ENCODE measurements around the gene CPNE4.

The CPNE4 gene

DNA sequence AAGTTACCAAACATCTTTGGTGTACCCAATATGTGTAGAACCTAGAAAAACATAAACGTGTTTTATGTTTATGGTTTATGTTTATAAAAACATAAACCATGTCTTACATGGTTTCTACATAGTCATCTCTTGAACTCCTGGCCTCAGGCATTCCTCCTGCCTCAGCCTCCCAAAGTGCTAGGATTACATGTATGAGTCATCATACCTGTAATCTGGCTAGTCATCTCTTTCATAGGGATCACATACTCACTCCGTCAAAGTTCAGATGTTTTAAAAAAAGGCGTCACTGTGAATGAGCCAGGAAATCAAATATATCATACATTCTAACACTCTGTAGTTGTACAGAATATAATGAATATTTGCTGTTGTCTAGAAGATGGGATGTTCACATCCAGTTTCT lies 178.6 kb downstream of the CPNE4 start:
- no peak for DNase-seq

DNA sequence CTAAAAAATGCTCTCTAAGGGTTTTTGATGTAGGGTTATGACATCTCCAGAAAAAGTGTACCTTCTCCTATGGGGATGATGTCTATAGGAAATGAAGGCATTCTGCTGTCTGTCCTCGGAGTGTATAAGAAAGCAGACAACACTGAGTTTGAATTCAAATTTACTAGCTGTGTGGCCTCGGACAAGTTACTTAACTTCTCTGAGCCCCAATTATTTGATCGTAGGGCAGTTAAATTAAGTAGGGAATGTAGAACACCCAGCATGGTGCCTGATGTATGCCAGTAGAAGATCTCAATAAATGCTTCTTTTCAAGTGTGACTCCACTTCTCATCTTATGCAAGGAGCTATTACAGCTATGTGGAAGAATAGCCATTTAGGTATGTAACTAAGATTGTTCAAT lies 184.6 kb downstream of the CPNE4 start:
- DNase-seq = no peak

DNA sequence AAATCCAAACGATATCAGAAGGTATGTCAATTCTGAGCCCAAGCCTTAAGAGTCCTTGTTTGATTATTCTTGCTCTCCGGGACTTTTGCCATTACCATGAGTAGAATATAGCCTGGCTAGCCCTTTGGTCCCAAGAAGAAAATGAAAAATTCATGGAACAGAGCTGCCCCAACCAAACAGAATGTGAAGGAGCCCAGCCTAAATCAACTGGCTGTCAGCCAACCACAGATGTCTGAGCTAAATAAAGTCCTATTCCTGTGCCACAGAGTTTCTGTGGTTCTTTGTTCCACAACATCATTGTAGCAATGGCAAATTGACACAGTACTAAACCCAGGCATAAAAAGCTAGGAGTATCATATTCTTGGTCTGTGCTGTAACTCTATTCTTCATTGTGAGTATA lies 185.2 kb downstream of the CPNE4 start:
- no peak for DNase-seq

DNA sequence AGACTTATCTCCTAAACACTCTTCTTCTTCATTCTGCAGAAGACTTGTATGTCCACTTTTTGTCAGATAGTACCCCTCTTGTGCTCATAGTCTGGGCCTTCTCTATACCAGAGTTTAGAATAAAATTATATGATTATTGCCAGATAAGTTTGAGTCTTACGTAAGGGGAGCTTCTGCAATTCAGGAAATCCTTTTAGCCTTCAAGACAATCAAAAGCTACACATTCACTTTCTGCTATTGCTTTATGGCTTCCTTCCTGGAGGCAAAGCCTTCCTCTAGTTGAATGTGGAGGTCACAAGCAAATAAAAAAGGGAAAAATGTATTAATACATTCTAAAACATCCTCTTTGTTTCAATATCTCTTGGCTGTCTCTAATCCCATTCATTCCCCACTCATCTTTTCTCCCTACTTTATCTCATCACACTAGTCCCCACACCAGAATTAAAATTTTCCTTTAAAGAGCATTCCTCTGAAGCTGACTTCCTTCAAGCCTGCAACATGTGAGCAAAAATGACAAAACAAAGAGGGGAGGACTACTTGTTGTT lies 186.8 kb downstream of the CPNE4 start:
- DNase-seq = no peak

DNA sequence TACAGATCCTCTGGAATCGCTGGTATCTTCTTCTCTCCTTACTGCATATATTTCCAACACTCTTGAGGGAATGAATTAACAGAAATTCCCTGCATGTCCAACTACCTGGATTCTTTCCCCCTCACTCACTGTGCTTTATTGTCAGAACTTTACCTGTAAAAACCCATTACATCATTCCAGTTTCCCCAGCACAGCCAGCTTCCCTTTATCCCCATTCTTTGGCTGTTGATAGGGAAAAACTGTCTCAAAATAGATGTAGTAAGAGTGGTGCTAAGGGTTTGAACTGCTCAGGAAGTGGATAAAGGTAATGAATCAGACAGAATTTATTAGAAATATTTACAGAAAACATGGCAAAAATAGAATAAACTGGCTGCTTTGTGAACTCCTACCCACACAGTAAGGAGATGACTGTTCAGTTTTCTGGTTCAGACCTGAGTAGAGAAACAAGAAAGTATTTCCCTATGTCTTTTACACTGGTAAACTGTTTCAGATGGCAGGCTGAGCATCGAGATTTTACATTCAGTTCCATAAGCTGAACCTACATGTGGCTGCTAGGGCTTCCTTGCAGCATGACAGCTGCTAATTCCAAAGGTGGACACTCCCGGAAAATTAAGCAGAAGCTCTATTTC lies 188.4 kb downstream of the CPNE4 start:
- no peak for DNase-seq

DNA sequence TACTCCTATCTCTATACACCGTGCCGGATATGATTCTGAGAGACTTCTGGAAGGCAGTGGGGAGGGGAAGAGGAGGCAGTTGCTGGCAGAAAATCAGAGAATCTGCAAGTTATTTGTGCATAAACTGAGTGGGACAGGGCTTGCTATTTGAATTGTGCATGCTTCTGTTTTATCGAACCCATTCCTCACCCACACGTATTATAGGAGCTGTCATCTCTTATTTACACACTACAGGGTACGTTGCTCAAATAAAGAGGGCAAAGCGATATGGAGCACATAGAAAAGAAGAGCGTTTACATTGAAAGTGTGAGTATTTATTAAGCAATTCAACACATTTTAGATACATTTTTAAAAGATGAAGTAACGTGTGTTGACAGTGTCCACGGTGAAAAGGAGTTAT lies 191.6 kb downstream of the CPNE4 start:
- no peak for DNase-seq

DNA sequence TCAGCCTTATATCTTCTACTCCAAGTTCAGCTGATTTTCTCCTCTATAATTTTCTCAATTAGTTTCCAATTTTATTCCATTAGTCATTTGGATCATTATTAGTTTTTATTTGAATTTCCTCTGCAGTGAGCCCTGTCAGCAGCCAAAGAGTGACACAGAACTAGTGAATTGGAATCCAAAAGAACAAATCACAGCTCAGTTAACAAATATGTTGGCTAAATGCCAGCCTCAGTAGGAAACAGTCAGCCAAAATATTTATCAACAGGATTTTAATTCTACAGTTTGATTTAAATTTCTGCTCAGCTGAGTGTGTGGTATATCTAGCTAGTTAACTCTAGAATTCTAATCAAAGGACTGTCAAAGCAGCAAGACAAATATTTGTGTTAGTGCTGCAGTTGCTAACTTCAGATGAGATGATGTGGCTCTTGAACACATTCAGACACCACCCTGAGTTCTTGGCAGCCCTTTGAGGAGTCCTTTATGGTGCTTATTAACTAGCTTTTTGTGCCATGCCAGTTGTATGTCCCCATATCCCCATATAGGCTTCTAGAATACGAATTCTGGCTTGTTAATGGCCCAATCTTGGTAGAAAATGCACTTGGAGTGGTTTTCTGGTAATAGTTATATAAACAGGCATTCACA lies 194.5 kb downstream of the CPNE4 start:
- DNase-seq = no peak

DNA sequence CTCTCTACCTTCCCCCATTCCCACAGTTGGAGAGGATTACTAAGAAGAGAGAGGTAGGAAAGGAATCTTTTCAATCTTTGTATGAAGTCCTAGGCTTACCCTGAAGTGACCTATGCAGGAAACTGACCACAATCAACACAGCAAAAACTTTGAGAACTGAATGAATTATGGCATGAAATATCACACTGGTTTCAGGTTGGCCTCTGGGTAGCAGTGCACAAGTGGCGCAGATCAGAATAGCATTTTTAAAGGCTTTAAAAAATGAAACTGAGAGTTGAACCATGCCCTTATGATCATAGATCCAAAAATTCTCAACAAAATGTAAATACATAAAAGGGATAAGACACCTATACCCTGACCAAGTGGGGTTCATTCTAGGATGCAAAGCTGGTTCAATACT lies 198.9 kb downstream of the CPNE4 start:
- no peak for DNase-seq

DNA sequence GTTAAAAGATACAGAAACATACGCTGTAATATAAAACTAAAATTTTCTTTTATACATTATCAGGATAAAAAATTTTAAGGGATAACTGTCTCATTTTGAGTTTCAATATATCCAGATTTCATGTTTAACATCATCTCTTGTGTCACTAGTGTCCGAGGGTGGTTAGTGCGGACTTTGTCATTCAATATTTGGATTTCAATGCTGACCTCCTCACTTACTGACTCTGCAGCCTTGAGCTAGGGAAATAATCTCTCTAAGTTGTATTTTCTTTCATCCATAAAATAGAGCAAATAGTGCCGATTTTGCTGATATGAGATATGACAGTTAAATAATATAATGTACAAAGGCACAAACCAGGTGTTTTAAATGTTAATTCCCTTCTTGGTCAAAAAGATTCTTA lies 203.2 kb downstream of the CPNE4 start:
- DNase-seq = no peak

DNA sequence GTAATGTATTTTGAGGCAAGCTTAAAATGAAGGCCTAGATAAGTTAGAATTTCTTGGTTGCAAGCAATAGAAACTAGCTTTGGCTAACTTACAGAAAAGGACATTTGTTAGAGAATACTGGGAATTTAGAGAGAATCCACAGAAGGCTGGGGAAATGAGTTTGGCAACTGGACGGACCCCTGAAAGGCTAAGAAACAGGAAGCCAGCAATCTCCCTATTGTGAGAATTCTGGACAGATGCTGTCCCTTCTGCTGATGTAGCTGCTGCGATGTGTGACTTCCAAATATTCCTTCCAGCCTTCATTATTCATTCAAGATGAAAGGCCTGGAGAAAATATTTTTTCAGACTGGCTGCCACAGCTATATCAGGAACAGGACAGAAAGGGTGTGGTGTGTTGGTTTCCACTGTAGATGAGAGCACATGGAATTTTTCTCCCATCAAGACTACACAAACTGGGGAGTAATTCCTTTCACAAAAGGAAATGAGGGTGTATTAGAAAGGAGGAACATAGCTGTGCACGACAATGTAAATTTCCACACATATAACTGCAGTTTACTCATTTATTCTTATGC lies 213.5 kb downstream of the CPNE4 start:
- no peak for DNase-seq

DNA sequence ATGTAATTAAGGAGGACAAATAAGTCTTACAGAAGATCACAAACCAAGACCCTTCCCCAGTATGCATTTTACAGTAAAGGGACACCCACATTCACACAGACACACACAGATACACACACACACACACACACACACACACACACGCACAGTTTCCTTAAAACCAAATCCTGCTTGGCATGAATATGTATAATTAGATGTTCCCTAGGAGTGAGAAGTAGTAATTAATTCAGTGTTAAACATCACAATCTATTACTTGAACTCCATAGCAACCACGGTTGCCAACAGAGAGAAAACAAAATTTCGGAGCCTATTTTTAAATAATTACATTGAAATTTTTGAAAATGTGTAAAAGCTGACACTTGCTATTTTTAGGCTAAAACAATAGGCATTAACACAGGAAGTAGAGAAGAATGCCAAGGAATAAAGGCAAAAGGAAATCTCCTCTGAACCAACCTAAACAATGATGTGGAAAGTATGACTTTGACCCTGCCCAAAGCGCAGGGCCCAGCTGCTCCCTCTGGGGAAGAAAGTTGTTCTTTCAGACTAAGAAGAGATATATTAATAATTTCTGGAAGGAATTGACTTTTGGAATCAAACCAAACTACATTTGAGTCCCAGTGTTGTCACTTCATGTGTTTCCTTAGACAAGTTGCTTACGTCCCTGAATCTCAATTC lies 215.3 kb downstream of the CPNE4 start:
- DNase-seq = no peak

DNA sequence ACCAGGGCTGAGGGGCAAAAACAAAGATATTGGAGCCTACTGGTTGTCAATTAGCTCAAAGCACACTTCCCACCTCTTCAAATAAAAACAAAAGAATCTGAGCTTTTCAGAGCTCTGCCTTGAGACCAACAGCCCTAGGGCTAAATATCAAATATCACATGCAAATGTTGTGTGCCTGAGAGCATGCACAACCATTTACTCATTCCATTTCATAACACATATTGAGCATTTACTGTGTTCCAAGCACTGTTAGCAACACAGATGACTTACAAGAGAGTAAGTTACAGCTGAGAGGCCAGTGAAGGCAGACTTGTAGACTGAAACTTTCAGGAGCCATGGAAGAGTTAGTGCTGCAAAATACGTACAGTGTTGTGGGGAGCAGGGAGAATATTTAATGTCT lies 222.4 kb downstream of the CPNE4 start:
- DNase-seq = no peak

DNA sequence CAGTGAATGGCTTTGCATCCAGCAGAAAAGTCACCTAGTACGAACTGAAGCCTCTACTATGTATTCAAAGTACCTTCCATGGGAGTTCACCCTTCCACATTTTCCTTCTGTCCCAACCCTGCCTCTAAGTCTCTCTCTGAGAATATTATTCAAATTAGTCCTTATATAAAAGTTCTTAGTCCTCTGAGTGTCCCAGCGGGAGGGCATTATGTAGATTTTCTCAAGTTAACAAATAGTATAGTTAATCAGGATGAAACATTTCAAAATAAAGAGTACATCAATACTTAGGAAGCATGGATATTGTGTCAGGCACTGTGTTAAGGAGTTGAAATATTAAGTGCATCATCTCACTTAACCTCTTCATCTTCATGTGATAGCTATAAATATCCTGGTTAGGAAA lies 223.3 kb downstream of the CPNE4 start:
- DNase-seq = no peak

DNA sequence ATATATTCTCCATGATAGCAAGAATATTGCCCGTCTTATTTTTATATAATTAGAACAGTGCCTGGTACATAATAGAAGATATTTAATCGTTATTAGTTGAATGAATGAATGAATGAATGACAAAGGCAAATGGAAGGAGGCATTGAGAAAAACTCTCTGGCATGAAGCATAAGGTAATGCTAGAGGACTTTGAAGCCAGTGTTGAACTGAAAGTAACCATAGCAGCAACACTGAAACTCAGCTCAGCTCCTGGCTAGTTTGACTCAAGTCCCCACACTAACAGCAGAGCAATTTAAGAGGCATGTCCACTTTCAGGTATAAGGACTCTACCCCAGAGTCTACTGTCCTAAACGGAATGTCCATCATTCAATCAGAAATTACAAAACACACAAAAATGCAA lies 227.0 kb downstream of the CPNE4 start:
- DNase-seq = no peak

DNA sequence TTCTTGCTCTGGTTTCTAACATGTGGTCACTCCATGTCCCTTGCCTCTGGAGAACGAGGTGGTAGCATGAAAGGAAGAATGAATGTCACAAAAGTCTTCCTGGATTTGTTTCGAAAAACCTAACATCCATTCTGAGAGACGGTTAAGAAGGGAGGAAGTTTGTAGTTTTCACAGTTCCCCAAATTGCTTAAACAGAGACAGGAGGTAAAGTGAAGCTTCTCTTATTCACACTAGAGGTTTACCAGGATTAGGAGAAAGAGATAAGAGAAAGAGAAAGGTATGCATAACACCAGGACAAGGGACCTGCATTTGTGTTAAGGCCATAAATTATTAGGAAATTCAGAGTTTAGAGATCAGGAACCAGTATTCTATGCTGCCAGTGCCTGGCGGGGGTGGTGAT lies 228.1 kb downstream of the CPNE4 start:
- DNase-seq = no peak

DNA sequence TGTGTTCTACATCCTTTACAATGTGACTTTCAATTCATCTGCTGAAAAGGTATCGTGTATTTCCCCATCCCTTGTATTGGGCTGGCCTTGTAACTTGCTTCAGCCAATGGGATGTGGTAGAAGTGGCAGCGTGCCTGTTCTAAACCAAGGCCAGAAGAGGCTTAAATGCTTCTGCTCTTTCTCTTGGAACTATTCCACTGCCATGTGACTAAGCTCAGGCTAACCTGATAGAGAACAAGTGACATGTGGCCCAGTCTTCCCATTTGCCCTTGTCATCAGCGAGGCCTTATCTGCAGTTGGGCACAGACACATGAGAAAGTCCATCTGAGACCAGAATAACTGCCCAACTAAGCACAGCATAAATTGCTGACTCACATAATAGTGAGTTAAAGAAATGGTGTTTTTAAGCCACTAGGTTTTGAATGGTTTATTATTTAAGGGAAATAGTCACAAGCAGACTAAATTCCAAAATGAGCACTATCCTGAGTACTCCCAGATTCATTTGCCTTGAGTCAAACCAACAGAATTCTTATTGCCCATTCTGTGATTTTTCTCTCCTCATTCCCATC lies 230.2 kb downstream of the CPNE4 start:
- DNase-seq = no peak

DNA sequence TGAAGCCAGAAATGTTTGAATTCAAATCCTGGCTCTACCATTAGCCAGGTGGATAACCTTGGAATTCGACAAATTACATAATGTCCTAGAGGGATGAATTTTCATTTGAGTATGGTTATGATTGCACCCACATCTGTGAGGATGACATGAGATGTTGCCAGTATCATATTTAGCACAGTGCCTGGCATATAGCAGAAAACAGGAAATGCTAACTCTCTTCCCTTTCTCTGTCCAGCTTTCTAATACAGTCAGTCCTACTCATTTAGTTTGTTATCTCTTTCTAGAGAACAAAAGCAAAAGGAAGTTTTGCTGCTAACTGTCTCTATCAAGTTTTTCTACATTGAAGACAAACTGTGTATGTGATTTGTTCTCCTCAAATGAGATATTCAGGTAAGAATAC lies 231.7 kb downstream of the CPNE4 start:
- DNase-seq = no peak

DNA sequence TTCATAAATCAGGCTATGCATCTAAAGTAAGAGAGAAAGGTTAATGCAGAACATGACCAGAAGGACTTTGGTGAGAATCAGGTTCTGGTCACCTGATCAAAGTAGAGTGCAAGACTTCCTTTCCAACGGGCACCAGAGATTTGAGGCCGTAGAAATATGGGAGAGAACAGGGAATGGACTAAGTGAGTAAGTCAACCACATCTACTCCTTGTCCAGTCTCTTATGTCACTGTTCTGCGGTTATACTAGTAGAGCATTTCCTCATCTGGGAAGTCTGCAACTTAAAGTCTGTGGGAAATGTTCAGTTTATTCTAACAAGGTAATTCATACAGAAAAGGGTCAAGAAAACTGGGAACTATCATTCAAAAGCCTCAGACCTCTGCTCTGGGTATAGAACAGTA lies 232.8 kb downstream of the CPNE4 start:
- no peak for DNase-seq

DNA sequence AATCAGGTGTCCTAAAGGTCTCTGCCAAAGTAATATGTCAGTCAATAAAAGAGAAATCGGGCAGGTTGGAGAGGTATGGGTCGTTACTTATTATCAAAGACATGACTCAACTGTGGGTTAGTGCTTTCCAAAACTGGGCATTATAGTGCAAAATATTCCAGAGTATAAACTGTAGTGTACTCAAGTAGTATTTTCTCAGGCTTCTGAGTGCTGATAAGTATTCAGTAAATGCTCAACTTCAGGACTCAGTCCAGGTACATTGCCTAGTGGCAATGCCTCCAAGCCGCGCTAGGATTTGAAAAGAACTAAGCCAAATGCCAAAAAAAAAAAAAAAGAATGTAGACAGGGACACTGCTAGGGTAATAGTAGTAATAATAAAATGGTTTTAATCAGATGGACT lies 233.2 kb downstream of the CPNE4 start:
- DNase-seq = no peak

DNA sequence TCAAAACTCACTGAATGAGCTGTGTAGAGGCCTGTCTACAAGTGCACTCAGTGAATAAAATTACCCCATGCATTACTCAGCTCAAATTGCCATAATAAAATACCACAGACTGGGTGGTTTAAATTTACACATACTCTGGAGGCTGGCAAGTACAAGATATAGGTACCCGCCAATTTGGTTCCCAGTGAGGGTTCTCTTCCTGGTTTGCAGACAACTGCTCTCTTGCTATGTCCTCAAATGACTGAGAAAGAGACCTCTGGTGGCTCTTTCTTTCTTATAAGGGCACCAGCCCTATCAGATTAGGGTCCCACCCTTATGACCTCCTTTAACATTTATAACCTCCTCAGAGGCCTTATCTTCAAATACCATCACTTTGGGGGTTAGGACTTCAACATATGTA lies 237.0 kb downstream of the CPNE4 start:
- no peak for DNase-seq

DNA sequence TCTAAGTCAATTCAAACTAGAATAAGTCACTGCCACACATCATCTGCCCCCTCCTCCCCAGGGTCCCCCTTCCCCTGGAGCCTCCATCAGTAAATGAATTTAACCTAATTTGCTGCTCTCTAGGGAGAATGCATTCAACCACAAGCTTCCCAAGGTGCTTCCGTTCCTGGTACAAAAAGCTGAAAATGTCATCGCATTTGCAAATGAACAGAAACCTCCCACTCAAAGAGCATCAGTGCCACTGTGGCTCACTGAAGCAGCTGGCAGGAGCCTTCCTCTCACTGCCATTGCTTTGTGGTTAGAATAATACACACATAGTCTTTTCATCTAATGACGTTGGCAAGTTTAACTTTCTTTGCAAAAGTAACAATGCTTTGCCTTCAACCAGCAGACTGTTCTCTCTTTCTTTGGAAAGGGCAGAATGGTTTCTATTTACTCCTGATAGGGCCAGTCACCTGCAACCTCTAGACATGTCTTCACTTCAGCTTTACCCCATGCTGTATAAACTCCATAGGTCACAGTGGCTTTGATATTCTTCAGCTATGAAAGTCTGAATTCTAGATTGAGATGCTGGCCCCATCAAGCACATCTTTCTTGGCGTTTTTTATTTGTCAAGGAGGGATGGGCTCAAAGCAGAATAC lies 238.1 kb downstream of the CPNE4 start:
- peak; percentile 9 for DNase-seq

DNA sequence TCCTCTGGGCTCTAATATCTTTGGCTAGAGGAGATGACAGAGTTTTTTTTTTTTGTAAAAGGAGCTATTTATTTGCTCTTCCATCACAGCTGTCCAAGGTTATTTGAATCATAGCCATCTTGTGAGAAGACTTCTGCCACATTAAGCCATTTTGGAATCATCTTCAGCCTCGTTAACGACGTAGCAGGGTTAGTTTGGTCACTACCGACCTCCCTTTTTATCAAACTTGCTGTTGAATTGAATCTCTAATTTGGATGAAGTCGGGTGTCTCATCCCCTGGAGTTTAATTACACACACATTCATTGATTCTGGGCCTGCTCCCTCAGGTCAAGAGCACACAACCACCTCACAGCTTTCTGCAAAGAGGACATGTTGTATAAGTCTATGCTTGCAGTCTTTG lies 238.7 kb downstream of the CPNE4 start:
- peak; percentile 13 for DNase-seq

All from eye (tissue), 1 donor.